ENCODE results near the gene SEMA6A.

DNA sequence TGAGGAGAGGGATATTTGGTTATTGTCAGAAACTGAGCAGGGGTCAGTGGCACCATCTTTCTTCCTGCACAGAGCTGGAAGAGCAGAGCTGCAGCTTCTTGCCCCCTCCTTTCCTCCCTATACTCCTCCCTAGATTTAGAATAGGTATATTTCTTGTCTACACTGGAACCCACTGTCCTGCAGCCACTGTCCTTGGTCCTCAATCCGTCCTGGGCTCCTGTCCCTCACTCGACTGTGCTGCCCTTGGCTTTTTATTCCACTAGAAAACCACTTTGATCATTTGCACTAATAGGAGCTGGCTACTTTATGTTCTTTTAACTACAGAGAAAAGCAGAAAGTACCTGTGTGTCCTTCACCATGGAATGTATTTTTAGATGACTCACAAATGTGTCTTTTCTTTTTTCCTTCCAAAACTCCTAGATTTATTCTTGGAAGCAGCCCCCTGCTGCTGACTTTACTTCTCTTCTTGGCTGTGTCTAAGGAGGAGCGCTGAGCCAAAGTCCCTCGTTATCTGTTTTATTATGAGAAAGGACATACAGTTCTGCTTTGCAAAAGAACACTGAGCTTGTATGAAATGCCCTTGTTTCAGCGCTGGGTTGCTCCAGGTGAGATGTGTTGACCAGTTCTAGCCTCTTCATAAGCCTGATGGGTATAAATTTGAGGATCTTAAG, 150.9 kb downstream of the SEMA6A start:
- TF ChIP-seq, protein P1, sequence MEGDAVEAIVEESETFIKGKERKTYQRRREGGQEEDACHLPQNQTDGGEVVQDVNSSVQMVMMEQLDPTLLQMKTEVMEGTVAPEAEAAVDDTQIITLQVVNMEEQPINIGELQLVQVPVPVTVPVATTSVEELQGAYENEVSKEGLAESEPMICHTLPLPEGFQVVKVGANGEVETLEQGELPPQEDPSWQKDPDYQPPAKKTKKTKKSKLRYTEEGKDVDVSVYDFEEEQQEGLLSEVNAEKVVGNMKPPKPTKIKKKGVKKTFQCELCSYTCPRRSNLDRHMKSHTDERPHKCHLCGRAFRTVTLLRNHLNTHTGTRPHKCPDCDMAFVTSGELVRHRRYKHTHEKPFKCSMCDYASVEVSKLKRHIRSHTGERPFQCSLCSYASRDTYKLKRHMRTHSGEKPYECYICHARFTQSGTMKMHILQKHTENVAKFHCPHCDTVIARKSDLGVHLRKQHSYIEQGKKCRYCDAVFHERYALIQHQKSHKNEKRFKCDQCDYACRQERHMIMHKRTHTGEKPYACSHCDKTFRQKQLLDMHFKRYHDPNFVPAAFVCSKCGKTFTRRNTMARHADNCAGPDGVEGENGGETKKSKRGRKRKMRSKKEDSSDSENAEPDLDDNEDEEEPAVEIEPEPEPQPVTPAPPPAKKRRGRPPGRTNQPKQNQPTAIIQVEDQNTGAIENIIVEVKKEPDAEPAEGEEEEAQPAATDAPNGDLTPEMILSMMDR (IDR thresholded peaks at IDR 0.05), result no peak
- no peak for TF ChIP-seq HOXB5 (CRISPR knock-in tag; IDR thresholded peaks at IDR 0.05)
- TF ChIP-seq JUNB (IDR thresholded peaks at IDR 0.05), result no peak
- TF ChIP-seq, protein P2, sequence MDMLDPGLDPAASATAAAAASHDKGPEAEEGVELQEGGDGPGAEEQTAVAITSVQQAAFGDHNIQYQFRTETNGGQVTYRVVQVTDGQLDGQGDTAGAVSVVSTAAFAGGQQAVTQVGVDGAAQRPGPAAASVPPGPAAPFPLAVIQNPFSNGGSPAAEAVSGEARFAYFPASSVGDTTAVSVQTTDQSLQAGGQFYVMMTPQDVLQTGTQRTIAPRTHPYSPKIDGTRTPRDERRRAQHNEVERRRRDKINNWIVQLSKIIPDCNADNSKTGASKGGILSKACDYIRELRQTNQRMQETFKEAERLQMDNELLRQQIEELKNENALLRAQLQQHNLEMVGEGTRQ (IDR thresholded peaks at IDR 0.05), result no peak

Data from A549 (cell line).